H9 (cell line): Measurements from ENCODE around the gene ACP6. TPM values are rescaled to one million over a fixed set of nuclear protein-coding genes. Genes with fewer than 3 reads are reported as not detected.

Experiments used
- DNase-seq: peaks from one replicate; pipeline ENCODE4 v3.0.0-alpha.2; 2017
- H2AFZ ChIP-seq: one replicate; pipeline ENCODE4 v1.6.1; 2013; ENCODE audit warnings: mild to moderate bottlenecking, low read length, control low read depth, moderate library complexity
- H2AK5ac ChIP-seq: 2 replicates; pipeline ENCODE4 v1.6.1; 2013; ENCODE audit warnings: low read length, control low read depth, mixed read lengths; ENCODE audit not compliant: insufficient read length
- H2BK120ac ChIP-seq: one replicate; pipeline ENCODE4 v1.6.1; 2013; ENCODE audit warnings: low read depth, mild to moderate bottlenecking, low read length, control low read depth, inconsistent platforms; ENCODE audit not compliant: poor library complexity, severe bottlenecking
- H2BK12ac ChIP-seq: 2 replicates; pipeline ENCODE4 v1.6.1; 2013; ENCODE audit warnings: low read length, control low read depth, mixed read lengths, low read depth; ENCODE audit not compliant: insufficient read length
- H2BK15ac ChIP-seq: 2 replicates; pipeline ENCODE4 v1.6.1; 2013; ENCODE audit warnings: low read depth, low read length, control low read depth
- H2BK20ac ChIP-seq: one replicate; pipeline ENCODE4 v1.6.1; 2013; ENCODE audit warnings: low read depth, mild to moderate bottlenecking, low read length, control low read depth, inconsistent platforms; ENCODE audit not compliant: poor library complexity, severe bottlenecking
- H2BK5ac ChIP-seq: 2 replicates; pipeline ENCODE4 v1.6.1; 2013; ENCODE audit warnings: low read length, control low read depth, mixed read lengths; ENCODE audit not compliant: insufficient read length
- H3K14ac ChIP-seq: 2 replicates; pipeline ENCODE4 v1.6.1; 2013; ENCODE audit warnings: low read length, control low read depth; ENCODE audit not compliant: insufficient read depth
- H3K18ac ChIP-seq: 2 replicates; pipeline ENCODE4 v1.6.1; 2013; ENCODE audit warnings: low read depth, mild to moderate bottlenecking, mixed read lengths, low read length, control low read depth; ENCODE audit not compliant: insufficient read length
- H3K23ac ChIP-seq: 2 replicates; pipeline ENCODE4 v1.6.1; 2013; ENCODE audit warnings: low read length, control low read depth, mixed read lengths, low read depth; ENCODE audit not compliant: insufficient read length
- H3K23me2 ChIP-seq: 2 replicates; pipeline ENCODE4 v1.6.1; 2013; ENCODE audit warnings: low read depth, mild to moderate bottlenecking, mixed read lengths, low read length, control low read depth; ENCODE audit not compliant: insufficient read length, poor library complexity, severe bottlenecking
- H3K27ac ChIP-seq: 2 replicates; pipeline ENCODE4 v1.5.1; 2013; ENCODE audit warnings: low read length, control low read depth, mixed read lengths, low read depth; ENCODE audit not compliant: insufficient read length
- H3K27me3 ChIP-seq: 2 replicates; pipeline ENCODE4 v1.6.1; 2013; ENCODE audit warnings: low read length, control low read depth, inconsistent platforms; ENCODE audit not compliant: insufficient read depth
- H3K4ac ChIP-seq: 2 replicates; pipeline ENCODE4 v1.6.1; 2013; ENCODE audit warnings: low read depth, mild to moderate bottlenecking, control low read depth, inconsistent platforms, low read length, moderate library complexity
- H3K4me1 ChIP-seq: 2 replicates; pipeline ENCODE4 v1.6.1; 2013; ENCODE audit warnings: low read length, control low read depth, inconsistent platforms; ENCODE audit not compliant: insufficient read depth
- H3K4me2 ChIP-seq: 2 replicates; pipeline ENCODE4 v1.6.1; 2013; ENCODE audit warnings: low read length, control low read depth, mixed read lengths; ENCODE audit not compliant: insufficient read length, insufficient read depth
- H3K56ac ChIP-seq: 2 replicates; pipeline ENCODE4 v1.6.1; 2013; ENCODE audit warnings: low read depth, mild to moderate bottlenecking, mixed read lengths, low read length, control low read depth; ENCODE audit not compliant: insufficient read length
- H3K79me1 ChIP-seq: 2 replicates; pipeline ENCODE4 v1.6.1; 2013; ENCODE audit warnings: low read depth, mild to moderate bottlenecking, moderate library complexity, low read length, control low read depth, inconsistent platforms; ENCODE audit not compliant: insufficient read depth, poor library complexity, severe bottlenecking
- H3K79me2 ChIP-seq: 2 replicates; pipeline ENCODE4 v1.6.1; 2013; ENCODE audit warnings: low read length, control low read depth, inconsistent platforms; ENCODE audit not compliant: insufficient read depth
- H3K9ac ChIP-seq: 2 replicates; pipeline ENCODE4 v1.6.1; 2013; ENCODE audit warnings: low read length, control low read depth, mixed read lengths; ENCODE audit not compliant: insufficient read length; ENCODE audit errors: extremely low read depth
- H3K9me3 ChIP-seq: one replicate; pipeline ENCODE4 v1.6.1; 2013; ENCODE audit warnings: low read depth, low read length, inconsistent platforms; ENCODE audit not compliant: control insufficient read depth
- H3T11ph ChIP-seq: one replicate; pipeline ENCODE4 v1.6.1; 2013; ENCODE audit warnings: mild to moderate bottlenecking, low read length, control low read depth, inconsistent platforms
- H4K20me1 ChIP-seq: one replicate; pipeline ENCODE4 v1.6.1; 2013; ENCODE audit not compliant: control insufficient read depth, insufficient read length, insufficient read depth
- H4K5ac ChIP-seq: 2 replicates; pipeline ENCODE4 v1.6.1; 2013; ENCODE audit warnings: low read depth, mild to moderate bottlenecking, mixed read lengths, low read length, control low read depth; ENCODE audit not compliant: insufficient read length
- H4K8ac ChIP-seq: replicated peaks from 2 replicates; pipeline ENCODE4 v1.6.1; 2013; ENCODE audit warnings: low read length, control low read depth, mixed read lengths, low read depth; ENCODE audit not compliant: insufficient read length
- H4K91ac ChIP-seq: 2 replicates; pipeline ENCODE4 v1.6.1; 2013; ENCODE audit warnings: low read depth, mild to moderate bottlenecking, moderate library complexity, mixed read lengths, low read length, control low read depth; ENCODE audit not compliant: insufficient read length
- H3K27ac Mint-ChIP-seq, 3 experiments: 2 replicates in 2 of 3; 3 replicates in 1 of 3; pipeline ENCODE4 v1.8.0; 2020 to 2021; ENCODE audit warnings: mixed read lengths in 3 of 3, mild to moderate bottlenecking in 1 of 3, moderate library complexity in 1 of 3
- H3K27me3 Mint-ChIP-seq: 2 replicates; pipeline ENCODE4 v1.8.0; 2021; ENCODE audit warnings: low read depth, mild to moderate bottlenecking, moderate library complexity, mixed read lengths
- H3K36me3 Mint-ChIP-seq, 3 experiments: 2 replicates in 2 of 3; 3 replicates in 1 of 3; pipeline ENCODE4 v1.8.0; 2020 to 2021; ENCODE audit warnings: low read depth in 3 of 3, mixed read lengths in 3 of 3; ENCODE audit not compliant: insufficient read depth in 1 of 3
- H3K4me1 Mint-ChIP-seq, 2 experiments: 2 replicates each; pipeline ENCODE4 v1.8.0; 2020; ENCODE audit warnings: mixed read lengths in 2 of 2
- H3K4me3 Mint-ChIP-seq, 2 experiments: 2 replicates in 1 of 2; 3 replicates in 1 of 2; pipeline ENCODE4 v1.8.0; 2020 to 2021; ENCODE audit warnings: mild to moderate bottlenecking in 2 of 2, mixed read lengths in 2 of 2, moderate library complexity in 1 of 2
- H3K9me3 Mint-ChIP-seq, 2 experiments: 2 replicates in 1 of 2; 3 replicates in 1 of 2; pipeline ENCODE4 v1.8.0; 2020; ENCODE audit warnings: mild to moderate bottlenecking in 2 of 2, mixed read lengths in 2 of 2, moderate library complexity in 1 of 2
- total RNA-seq: library from RNA; stranded (reverse); gene quantifications from 2 replicates; pipeline ENCODE4 v1.2.1, GENCODE V29; 2021
- TF ChIP-seq, protein P1 (sequence below): fragments of 200-600 bp; sonication (generic); conservative IDR thresholded peaks from 3 replicates; pipeline ENCODE4 v1.8.0; 2021; ENCODE audit warnings: antibody characterized with exemption, mild to moderate bottlenecking

Gene ACP6
- total RNA-seq, 1 experiment from 2014 or later: 17.1 TPM

DNA sequence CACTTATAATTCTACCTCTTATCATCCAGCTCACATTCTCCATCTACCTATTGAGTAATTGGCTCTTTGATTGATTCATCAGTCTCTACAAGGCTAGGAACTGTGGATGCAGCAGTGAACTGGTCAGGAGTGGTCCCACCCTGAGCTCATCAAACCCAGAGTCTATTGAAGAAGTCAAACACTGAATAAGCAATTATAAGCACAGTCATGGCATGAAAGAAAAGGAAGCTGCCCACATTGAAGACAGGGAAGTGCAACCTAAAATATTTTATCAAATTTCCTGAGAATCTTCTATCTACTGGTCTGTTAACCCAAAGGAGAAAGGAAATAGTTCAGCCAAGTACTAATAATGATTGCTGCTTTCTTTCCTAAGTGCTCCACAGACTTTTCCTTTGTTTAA, 35.7 kb downstream of the ACP6 start:
- Mint-ChIP-seq H3K4me3 (no peak overlapping the region), H3K9me3 (no peaks in the 10 kb centered on the region; a peak in 1 of 5 replicates), H3K36me3 (peaks cover 0 to 2% (median 0%) of the 10 kb centered on the region in 3 experiments; a peak in 2 of 7 replicates), H3K4me1 (peaks cover 0 to 3% of the 10 kb centered on the region in 2 experiments; a peak in 1 of 4 replicates), H3K27ac (no peak overlapping the region), H3K27me3 (no peaks in the 10 kb centered on the region)
- H3K4me1 ChIP-seq: no peaks in the 10 kb centered on the region
- H4K20me1 ChIP-seq: no peaks in the 10 kb centered on the region
- no peak overlapping the region for H2BK5ac ChIP-seq
- no peak overlapping the region for H3K27ac ChIP-seq
- no peak overlapping the region for H3K14ac ChIP-seq
- no peak overlapping the region for H4K5ac ChIP-seq
- no peak overlapping the region for H2AFZ ChIP-seq
- H3K23ac ChIP-seq: no peak overlapping the region
- H4K91ac ChIP-seq: no peak overlapping the region
- no peak overlapping the region for H3T11ph ChIP-seq
- no peak for DNase-seq
- TF ChIP-seq, protein P1, sequence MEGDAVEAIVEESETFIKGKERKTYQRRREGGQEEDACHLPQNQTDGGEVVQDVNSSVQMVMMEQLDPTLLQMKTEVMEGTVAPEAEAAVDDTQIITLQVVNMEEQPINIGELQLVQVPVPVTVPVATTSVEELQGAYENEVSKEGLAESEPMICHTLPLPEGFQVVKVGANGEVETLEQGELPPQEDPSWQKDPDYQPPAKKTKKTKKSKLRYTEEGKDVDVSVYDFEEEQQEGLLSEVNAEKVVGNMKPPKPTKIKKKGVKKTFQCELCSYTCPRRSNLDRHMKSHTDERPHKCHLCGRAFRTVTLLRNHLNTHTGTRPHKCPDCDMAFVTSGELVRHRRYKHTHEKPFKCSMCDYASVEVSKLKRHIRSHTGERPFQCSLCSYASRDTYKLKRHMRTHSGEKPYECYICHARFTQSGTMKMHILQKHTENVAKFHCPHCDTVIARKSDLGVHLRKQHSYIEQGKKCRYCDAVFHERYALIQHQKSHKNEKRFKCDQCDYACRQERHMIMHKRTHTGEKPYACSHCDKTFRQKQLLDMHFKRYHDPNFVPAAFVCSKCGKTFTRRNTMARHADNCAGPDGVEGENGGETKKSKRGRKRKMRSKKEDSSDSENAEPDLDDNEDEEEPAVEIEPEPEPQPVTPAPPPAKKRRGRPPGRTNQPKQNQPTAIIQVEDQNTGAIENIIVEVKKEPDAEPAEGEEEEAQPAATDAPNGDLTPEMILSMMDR: no peak
- H3K9me3 ChIP-seq: no peaks in the 10 kb centered on the region
- no peak overlapping the region for H4K8ac ChIP-seq
- no peak overlapping the region for H2AK5ac ChIP-seq
- H3K4me2 ChIP-seq: no peak overlapping the region
- no peak overlapping the region for H3K4ac ChIP-seq
- H3K79me2 ChIP-seq: no peaks in the 10 kb centered on the region
- no peak overlapping the region for H2BK20ac ChIP-seq
- no peak overlapping the region for H2BK12ac ChIP-seq
- no peak overlapping the region for H2BK15ac ChIP-seq
- H2BK120ac ChIP-seq: no peak overlapping the region
- no peak overlapping the region for H3K9ac ChIP-seq
- H3K56ac ChIP-seq: no peak overlapping the region
- no peak overlapping the region for H3K18ac ChIP-seq
- no peaks in the 10 kb centered on the region for H3K23me2 ChIP-seq
- no peaks in the 10 kb centered on the region for H3K79me1 ChIP-seq
- H3K27me3 ChIP-seq: no peaks in the 10 kb centered on the region
